Measurements from ENCODE around the gene MPP7. TPM values are rescaled to one million over a fixed set of nuclear protein-coding genes. Genes with fewer than 3 reads are reported as not detected.

The MPP7 gene
- total RNA-seq = 0.12 and 0.16 TPM in 2 replicates

DNA sequence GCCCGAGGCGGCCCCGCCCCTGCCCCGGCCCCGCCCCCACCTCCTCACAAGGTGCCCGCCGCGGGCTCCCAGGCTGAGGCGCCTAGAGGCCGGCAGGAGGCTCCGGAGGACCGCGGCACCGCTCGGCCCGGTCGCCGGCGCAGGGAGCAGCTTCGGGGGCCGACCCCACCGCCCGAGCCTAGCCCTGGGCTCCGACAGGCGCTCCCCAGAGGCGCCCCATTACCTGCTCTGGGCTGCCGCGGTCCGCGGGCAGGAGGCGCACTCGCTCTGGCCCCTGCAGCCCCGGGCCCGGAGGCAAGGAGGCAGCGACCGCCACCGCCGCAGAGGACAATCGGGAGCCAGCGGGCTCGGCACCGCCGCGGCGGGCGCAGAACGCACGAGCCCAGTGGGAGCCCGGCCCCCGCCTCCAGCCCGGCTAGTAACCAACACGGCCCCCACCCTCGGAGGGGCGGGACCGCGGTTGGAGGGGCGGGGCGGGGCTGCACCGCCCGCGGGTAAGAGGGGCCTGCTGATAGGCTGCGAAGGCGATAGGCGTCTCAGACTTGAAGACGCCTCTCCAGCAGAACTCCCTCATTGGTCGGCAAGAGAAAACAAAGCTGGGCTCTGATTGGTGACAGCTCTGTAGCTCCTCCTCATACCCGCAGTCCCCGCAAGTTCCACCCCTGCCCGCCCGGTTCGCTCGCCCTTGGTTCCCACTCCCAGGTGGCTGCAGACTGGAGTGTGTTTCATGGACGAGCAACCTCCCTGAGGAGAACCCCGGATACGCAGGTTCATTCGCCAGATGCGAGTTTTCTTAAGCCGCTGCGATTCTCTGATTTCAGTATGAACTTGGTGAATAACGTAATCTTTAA lies at the start of gene MPP7:
MPP7 (minus strand) TSS at position 427 of the 851 bp plus-strand sequence. CDS start 64,460 bp downstream, outside the sequence.

Small RNA genes lying within 50 kb of the gene (small RNA-seq; reads per million reads assigned to genes)
- gene MIR8086 = not detected

Other genes starting within 250 kb of the MPP7 start
- 85.6 and 89.6 TPM in 2 replicates for gene WAC, start 230.1 kb upstream of the MPP7 start, total RNA-seq